T-cell (primary cell): ENCODE results near the gene PRKN. TPM values are rescaled to one million over a fixed set of nuclear protein-coding genes. Genes with fewer than 3 reads are reported as not detected.

Source experiments
- ATAC-seq, 4 experiments: fragments of 200-7000 bp in 3 of 4; fragments of 150-1000 bp in 1 of 4; cut with Tn5 transposase; replicated peaks in 1 of 4; 1 replicate in 3 of 4; 2 replicates in 1 of 4; pipeline ENCODE4 v1.10.0; 2021; ENCODE audit warnings: moderate library complexity in 3 of 4, mild to moderate bottlenecking in 2 of 4, moderate number of reproducible peaks in 1 of 4
- CTCF ChIA-PET, 2 donors: fragments of 300-600 bp; sonication (Branson Sonifier 250); formaldehyde crosslinking; loops; one replicate each; lab custom pipeline; 2022; ENCODE audit warnings: antibody characterized with exemption in 2 of 2; lab: Charles Lee
- POLR2A ChIA-PET, 2 donors: fragments of 300-600 bp; sonication (Branson Sonifier 250); formaldehyde crosslinking; loops; one replicate each; lab custom pipeline; 2022; ENCODE audit warnings: antibody characterized with exemption in 2 of 2; lab: Charles Lee
- DNase-seq, 35 experiments: peaks; one replicate each; pipeline versions ENCODE4 v3.0.0 to v3.0.0-alpha.2; 2013 to 2023
- H3K27ac ChIP-seq: one replicate; pipeline ENCODE4 v1.5.1; 2013; ENCODE audit warnings: low read length
- H3K27me3 ChIP-seq, 2 experiments: replicated peaks in 1 of 2; 1 replicate in 1 of 2; 2 replicates in 1 of 2; pipeline versions ENCODE4 v1.6.1 to v1.7.0; 2013; ENCODE audit warnings: low read length in 1 of 2, mixed read lengths in 1 of 2; ENCODE audit not compliant: control insufficient read depth in 2 of 2, insufficient read depth in 2 of 2; ENCODE audit errors: extremely low read depth in 1 of 2
- H3K36me3 ChIP-seq, 2 donors: 1 replicate in 1 of 2; 2 replicates in 1 of 2; pipeline versions ENCODE4 v1.6.1 to v1.7.0; 2013; ENCODE audit warnings: low read length in 1 of 2; ENCODE audit not compliant: control insufficient read depth in 2 of 2, insufficient read depth in 1 of 2; ENCODE audit errors: extremely low read depth in 1 of 2
- H3K4me1 ChIP-seq, 2 experiments: 1 replicate in 1 of 2; 2 replicates in 1 of 2; pipeline versions ENCODE4 v1.6.1 to v1.7.0; 2013; ENCODE audit warnings: low read length in 2 of 2, mixed read lengths in 1 of 2; ENCODE audit not compliant: insufficient read depth in 2 of 2, control insufficient read depth in 1 of 2; ENCODE audit errors: extremely low read depth in 1 of 2
- H3K4me3 ChIP-seq, 2 donors: 1 replicate in 1 of 2; 2 replicates in 1 of 2; pipeline versions ENCODE4 v1.5.1 to v1.7.0; 2013; ENCODE audit warnings: mild to moderate bottlenecking in 2 of 2, low read length in 1 of 2, moderate library complexity in 1 of 2; ENCODE audit not compliant: control insufficient read depth in 1 of 2; ENCODE audit errors: extremely low read depth in 1 of 2
- H3K9me3 ChIP-seq: 2 replicates; pipeline ENCODE4 v1.7.0; 2013
- H3K27ac Mint-ChIP-seq, 2 donors: one replicate each; pipeline ENCODE4 v1.8.0; 2020 to 2021; ENCODE audit warnings: mild to moderate bottlenecking in 2 of 2, mixed read lengths in 2 of 2
- H3K27me3 Mint-ChIP-seq, 2 donors: one replicate each; pipeline ENCODE4 v1.8.0; 2021 to 2022; ENCODE audit warnings: mixed read lengths in 2 of 2
- H3K36me3 Mint-ChIP-seq: one replicate; pipeline ENCODE4 v1.8.0; 2021; ENCODE audit warnings: mixed read lengths
- H3K4me1 Mint-ChIP-seq, 3 donors: one replicate each; pipeline ENCODE4 v1.8.0; 2020 to 2022; ENCODE audit warnings: mixed read lengths in 3 of 3, mild to moderate bottlenecking in 1 of 3
- H3K4me3 Mint-ChIP-seq, 3 donors: one replicate each; pipeline ENCODE4 v1.8.0; 2020 to 2022; ENCODE audit warnings: mild to moderate bottlenecking in 3 of 3, mixed read lengths in 3 of 3, moderate library complexity in 3 of 3
- H3K9me3 Mint-ChIP-seq, 3 donors: one replicate each; pipeline ENCODE4 v1.8.0; 2020 to 2022; ENCODE audit warnings: mixed read lengths in 3 of 3
- WGBS: methylation state at CpG from one replicate; pipeline ENCODE4 v1.1.5; 2013; ENCODE audit warnings: missing lambda C conversion rate; ENCODE audit not compliant: insufficient coverage; 5-methylcytosine and 5-hydroxymethylcytosine counted together
- total RNA-seq, 35 experiments: library from RNA in 6 of 35; stranded (reverse) in 6 of 35; fragments of 120-200 nt in 1 of 35; gene quantifications; one replicate each; pipeline versions ENCODE4 v1.2.1 to v1.2.4 and lab custom pipeline; 2013 to 2026

PRKN gene
- total RNA-seq, 5 donors from 2014 or later (not counting 1 experiment from before 2014, with no cell fraction given) = 3.4 to 7.7 (median 6.1) TPM

- Histone ChIP-seq H3K36me3 (no peaks in the 10 kb centered on the region), H3K4me1 (no peaks in the 10 kb centered on the region), H3K9me3 (no peaks in the 10 kb centered on the region), H3K27ac (no peak overlapping the region), H3K4me3 (no peak overlapping the region), H3K27me3 (peaks cover 0 to 3% of the 10 kb centered on the region in 2 experiments)
- Mint-ChIP-seq H3K27me3 (no peaks in the 10 kb centered on the region), H3K9me3 (peaks cover 0 to 5% (median 0%) of the 10 kb centered on the region in 3 donors), H3K36me3 (no peaks in the 10 kb centered on the region), H3K27ac (no peak overlapping the region), H3K4me3 (no peak overlapping the region), H3K4me1 (no peaks in the 10 kb centered on the region)
- ChIA-PET CTCF (no interaction called here), POLR2A (no interaction called here)
- 84% methylated on average over 3 of the region's 5 CpGs for WGBS
- DNase-seq (no peak), ATAC-seq (no peak)
These were observed 1205.3 kb downstream of the PRKN start for GRCh38 chr6:161522276-161522675.

GRCh38 chr6:161511447-161512095, 1216.0 kb downstream of the PRKN start:
- Histone ChIP-seq H3K9me3 (no peaks in the 10 kb centered on the region), H3K36me3 (no peaks in the 10 kb centered on the region), H3K4me3 (no peak overlapping the region), H3K27ac (no peak overlapping the region), H3K4me1 (no peaks in the 10 kb centered on the region), H3K27me3 (peaks cover 0 to 6% of the 10 kb centered on the region in 2 experiments)
- Mint-ChIP-seq H3K27ac (no peak overlapping the region), H3K27me3 (peaks cover 0 to 2% of the 10 kb centered on the region in 2 donors), H3K9me3 (peaks cover under 1 to 4% (median 3%) of the 10 kb centered on the region in 3 donors), H3K4me1 (no peaks in the 10 kb centered on the region), H3K36me3 (no peaks in the 10 kb centered on the region), H3K4me3 (no peak overlapping the region)
- DNase-seq (no peak), ATAC-seq (no peak)
- ChIA-PET CTCF (no interaction called here), POLR2A (no interaction called here)
- 100% methylated on average over 3 of the region's 9 CpGs for whole genome bisulfite sequencing

- ChIA-PET CTCF (interaction anchor here in 1 of 2 donors (0.7 kb wide), 1 partner anchor 80 kb away, joined by 4 read pairs; no protein-coding TSS in a partner anchor), POLR2A (interaction anchor here in 1 of 2 donors (0.6 kb wide), 1 partner anchor 12 kb away, joined by 3 read pairs; no protein-coding TSS in a partner anchor)
- no peak overlapping the region for H3K27ac Mint-ChIP-seq
- peaks cover 0 to 2% of the 10 kb centered on the region in 2 experiments for H3K27me3 ChIP-seq
- H3K4me3 ChIP-seq = no peak overlapping the region
- H3K27ac ChIP-seq = no peak overlapping the region
- H3K4me1 Mint-ChIP-seq = no peaks in the 10 kb centered on the region
- no peaks in the 10 kb centered on the region for H3K36me3 Mint-ChIP-seq
- H3K27me3 Mint-ChIP-seq = peaks cover 0 to 2% of the 10 kb centered on the region in 2 donors
- ATAC-seq = no peak
- H3K36me3 ChIP-seq = no peaks in the 10 kb centered on the region
- H3K9me3 ChIP-seq = no peaks in the 10 kb centered on the region
- no peaks in the 10 kb centered on the region for H3K4me1 ChIP-seq
- DNase-seq = no peak
- 80% methylated on average over 5 of the region's 6 CpGs for WGBS
- H3K9me3 Mint-ChIP-seq = peaks cover 4 to 7% (median 6%) of the 10 kb centered on the region in 3 donors
- no peak overlapping the region for H3K4me3 Mint-ChIP-seq
These were observed 1219.2 kb downstream of the PRKN start for GRCh38 chr6:161508341-161508740.

- ChIA-PET CTCF (no interaction called here), POLR2A (no interaction called here)
- ATAC-seq (no peak), DNase-seq (no peak)
- Histone ChIP-seq H3K36me3 (no peaks in the 10 kb centered on the region), H3K4me3 (no peak overlapping the region), H3K27me3 (peaks cover 0 to 2% of the 10 kb centered on the region in 2 experiments), H3K9me3 (no peaks in the 10 kb centered on the region), H3K4me1 (no peaks in the 10 kb centered on the region), H3K27ac (no peak overlapping the region)
- H3K4me1 Mint-ChIP-seq = no peaks in the 10 kb centered on the region
- peaks cover 0 to 2% of the 10 kb centered on the region in 2 donors for H3K27me3 Mint-ChIP-seq
- no peak overlapping the region for H3K4me3 Mint-ChIP-seq
- WGBS = 42% methylated on average over 2 of the region's 4 CpGs
- H3K36me3 Mint-ChIP-seq = no peaks in the 10 kb centered on the region
- peaks cover 4 to 9% (median 6%) of the 10 kb centered on the region in 3 donors for H3K9me3 Mint-ChIP-seq
- H3K27ac Mint-ChIP-seq = no peak overlapping the region
These were observed 1220.2 kb downstream of the PRKN start for GRCh38 chr6:161507375-161507774.

GRCh38 chr6:161503570-161503969, 1224.0 kb downstream of the PRKN start:
- Mint-ChIP-seq H3K27ac (no peak overlapping the region), H3K4me1 (no peaks in the 10 kb centered on the region), H3K27me3 (no peaks in the 10 kb centered on the region), H3K9me3 (peaks cover 4 to 11% (median 5%) of the 10 kb centered on the region in 3 donors), H3K4me3 (no peak overlapping the region), H3K36me3 (no peaks in the 10 kb centered on the region)
- Histone ChIP-seq H3K27ac (no peak overlapping the region), H3K36me3 (no peaks in the 10 kb centered on the region), H3K9me3 (no peaks in the 10 kb centered on the region), H3K27me3 (peaks cover 0 to 2% of the 10 kb centered on the region in 2 experiments), H3K4me3 (no peak overlapping the region), H3K4me1 (no peaks in the 10 kb centered on the region)
- ChIA-PET CTCF (no interaction called here), POLR2A (no interaction called here)
- WGBS = 60% methylated on average over 1 of the region's 4 CpGs
- DNase-seq (no peak), ATAC-seq (no peak)

GRCh38 chr6:161498881-161499280, 1228.7 kb downstream of the PRKN start:
- H3K4me3 ChIP-seq = no peak overlapping the region
- Mint-ChIP-seq H3K27ac (no peak overlapping the region), H3K36me3 (no peaks in the 10 kb centered on the region), H3K4me1 (no peaks in the 10 kb centered on the region), H3K4me3 (no peak overlapping the region), H3K9me3 (peaks cover 0 to 12% (median 0%) of the 10 kb centered on the region in 3 donors), H3K27me3 (no peaks in the 10 kb centered on the region)
- ChIA-PET CTCF (no interaction called here), POLR2A (no interaction called here)
- DNase-seq (no peak), ATAC-seq (no peak)
- WGBS = no CpG with 5 or more reads among the region's 4 CpGs
- no peaks in the 10 kb centered on the region for H3K36me3 ChIP-seq
- H3K4me1 ChIP-seq = no peaks in the 10 kb centered on the region
- H3K27me3 ChIP-seq = no peaks in the 10 kb centered on the region
- no peaks in the 10 kb centered on the region for H3K9me3 ChIP-seq
- H3K27ac ChIP-seq = no peak overlapping the region
